ENCODE measurements around the gene LUM.

Gene LUM, protein sequence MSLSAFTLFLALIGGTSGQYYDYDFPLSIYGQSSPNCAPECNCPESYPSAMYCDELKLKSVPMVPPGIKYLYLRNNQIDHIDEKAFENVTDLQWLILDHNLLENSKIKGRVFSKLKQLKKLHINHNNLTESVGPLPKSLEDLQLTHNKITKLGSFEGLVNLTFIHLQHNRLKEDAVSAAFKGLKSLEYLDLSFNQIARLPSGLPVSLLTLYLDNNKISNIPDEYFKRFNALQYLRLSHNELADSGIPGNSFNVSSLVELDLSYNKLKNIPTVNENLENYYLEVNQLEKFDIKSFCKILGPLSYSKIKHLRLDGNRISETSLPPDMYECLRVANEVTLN

DNA sequence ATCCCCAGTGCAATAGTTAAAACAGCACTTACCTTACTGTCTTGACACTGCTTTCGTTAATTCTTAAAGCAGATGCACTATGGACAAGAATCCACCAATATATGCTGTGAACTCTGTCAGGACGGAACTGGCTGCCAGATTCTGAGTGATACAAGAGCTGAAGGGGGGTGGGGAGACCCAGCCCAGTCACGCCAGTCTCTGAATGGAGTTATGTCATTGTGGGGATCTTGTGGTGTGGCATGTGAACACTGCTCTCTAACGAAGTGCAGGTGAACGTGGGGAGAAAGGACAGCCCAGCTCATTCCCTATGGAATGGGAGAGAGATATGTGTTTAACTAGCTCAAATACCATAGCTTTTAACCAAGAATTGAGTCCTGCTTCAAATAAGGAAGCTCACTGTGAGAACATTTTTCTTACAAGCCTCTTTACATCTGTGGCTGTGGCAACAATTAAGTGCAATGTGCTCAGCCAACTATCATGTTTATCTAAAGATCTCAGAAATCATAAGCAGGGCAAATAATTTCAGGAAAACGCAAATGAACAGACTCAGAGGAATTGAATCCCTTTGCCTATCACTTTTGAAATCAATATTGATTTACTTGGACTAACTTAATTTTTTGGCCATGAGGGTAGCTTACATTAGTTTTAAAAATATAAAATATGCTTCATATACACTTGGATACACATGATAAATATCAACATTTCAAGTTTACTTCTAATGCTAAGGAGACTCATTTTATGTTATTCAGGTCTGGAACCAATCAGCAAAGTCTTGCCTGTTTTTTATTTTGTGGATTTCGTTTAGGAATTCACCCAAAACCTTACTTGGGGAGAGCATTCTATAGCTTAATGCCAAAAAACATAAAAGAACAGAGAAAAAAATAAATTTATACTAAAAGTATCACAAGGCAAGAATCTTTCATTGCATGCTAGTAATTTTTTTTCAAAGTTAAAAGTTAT is at the start of gene LUM:
LUM (minus strand) TSS at position 129 of the 960 bp plus-strand sequence. CDS start 2,515 bp downstream, outside the sequence.
- no peak for DNase-seq

GRCh38 chr12:91161009-91161408 is 49.7 kb upstream of the LUM start:
- DNase-seq, result no peak

GRCh38 chr12:91155990-91156389 is 44.7 kb upstream of the LUM start:
- no peak for DNase-seq

- no peak for DNase-seq
Observed at GRCh38 chr12:91154131-91154530, 42.8 kb upstream of the LUM start.

DNA sequence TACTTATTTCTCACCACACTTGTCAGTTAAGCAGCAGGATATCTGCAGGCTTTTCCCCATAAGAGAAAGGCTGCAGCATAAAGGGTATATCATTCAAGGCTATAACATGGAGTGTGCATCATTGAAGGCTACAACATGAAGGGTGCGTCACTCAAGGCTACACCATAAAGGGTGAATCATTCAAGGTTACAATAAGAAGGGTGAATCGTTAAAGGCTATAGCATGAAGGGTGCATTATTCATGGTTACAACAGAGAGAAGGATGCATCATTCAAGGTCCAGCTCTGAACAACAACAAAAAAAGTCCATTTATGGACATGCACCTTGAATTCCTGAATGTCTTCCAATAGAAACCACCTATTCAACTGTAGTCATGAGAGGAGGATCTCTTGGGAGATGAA is 32.8 kb upstream of the LUM start:
- DNase-seq, result no peak

GRCh38 chr12:91143206-91143605 is 31.9 kb upstream of the LUM start:
- DNase-seq, result no peak

DNA sequence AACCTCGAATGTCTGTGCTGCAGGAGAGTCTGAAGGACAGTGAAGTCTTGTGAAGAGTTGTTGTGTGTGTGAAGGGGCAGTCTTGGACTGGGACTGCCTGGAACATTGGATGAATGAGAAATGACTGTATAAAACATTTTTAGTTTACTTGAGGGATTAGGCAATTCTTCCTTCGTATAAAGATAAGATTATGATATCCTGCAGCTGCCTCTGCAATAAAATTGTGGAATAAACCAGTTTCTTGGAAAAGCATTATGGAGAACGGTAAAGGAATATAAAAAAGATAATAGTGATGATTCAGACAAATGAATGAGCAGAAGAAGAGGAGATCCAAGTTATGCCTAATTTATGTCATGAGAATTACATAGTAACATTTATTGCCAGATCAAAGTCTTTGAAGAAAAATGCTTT is 30.9 kb upstream of the LUM start:
- no peak for DNase-seq

- no peak for DNase-seq
Observed at GRCh38 chr12:91140026-91140931, 29.0 kb upstream of the LUM start.

DNA sequence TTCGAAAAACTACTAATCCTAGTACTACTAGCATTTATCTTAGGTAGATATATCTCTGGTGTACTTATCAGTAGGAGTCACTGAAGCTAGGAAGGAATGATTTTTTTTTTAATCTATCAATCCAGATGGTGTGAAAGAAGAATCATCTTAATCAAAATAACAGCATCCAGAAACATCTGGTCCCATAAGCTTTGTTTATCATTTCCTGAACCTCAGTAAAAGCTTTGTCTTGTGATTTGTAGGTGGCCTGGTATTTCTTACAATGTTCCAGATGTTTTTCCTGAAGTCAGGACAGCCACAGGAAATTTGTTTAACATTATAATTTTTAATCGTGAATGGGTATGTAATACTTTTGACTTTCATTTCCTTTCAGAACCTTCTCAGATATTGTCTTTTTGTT is 28.0 kb upstream of the LUM start:
- no peak for DNase-seq

DNA sequence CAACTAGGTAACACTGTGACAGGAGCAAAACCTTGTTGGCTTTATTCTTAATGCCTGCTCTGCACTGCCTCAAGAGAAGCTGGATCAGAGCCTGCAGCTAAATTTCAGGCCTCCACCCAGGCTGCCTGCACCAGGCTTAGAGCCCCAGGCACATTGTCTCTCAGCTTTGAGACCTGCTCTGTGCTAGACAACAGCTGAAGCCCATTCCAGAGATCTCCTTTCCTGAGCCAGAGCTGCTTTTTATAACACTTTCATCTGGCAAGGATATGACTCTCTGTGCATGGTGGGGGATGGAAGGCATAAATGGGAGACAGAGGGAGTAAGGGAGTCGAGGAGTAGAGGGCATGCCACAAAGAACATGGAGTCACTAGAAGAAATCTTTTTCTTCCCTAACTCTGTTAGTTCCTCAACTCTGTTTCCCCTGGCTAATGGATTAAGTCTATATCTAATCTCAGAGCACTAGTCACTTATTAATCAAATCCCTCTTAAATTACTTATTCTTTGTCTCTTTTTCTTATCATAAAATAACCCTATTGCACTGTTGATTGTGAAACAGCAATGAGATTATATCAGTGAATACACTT is 27.1 kb upstream of the LUM start:
- DNase-seq, result no peak

DNA sequence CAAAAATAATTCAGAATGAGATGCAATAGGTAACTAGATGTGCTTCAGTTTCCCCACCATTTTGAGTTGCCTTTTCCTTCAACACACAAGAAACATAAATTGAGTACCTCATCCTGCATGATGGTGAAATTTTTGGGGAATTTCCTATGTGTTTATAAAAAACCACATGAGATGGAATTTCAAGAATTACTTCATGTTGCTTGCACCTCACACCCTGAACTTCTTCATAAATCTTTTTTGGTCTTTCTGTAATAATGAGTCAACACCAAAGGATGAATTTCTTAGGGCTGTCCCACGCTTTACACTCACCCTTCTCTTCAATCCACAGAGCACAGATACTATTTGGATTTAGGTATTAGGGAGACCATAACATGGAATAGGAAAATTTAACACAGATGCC is 22.6 kb upstream of the LUM start:
- no peak for DNase-seq

- no peak for DNase-seq
Observed at GRCh38 chr12:91129662-91130362, 18.5 kb upstream of the LUM start.

GRCh38 chr12:91127751-91128150 is 16.5 kb upstream of the LUM start:
- no peak for DNase-seq

- no peak for DNase-seq
Observed at GRCh38 chr12:91127306-91127705, 16.0 kb upstream of the LUM start.

DNA sequence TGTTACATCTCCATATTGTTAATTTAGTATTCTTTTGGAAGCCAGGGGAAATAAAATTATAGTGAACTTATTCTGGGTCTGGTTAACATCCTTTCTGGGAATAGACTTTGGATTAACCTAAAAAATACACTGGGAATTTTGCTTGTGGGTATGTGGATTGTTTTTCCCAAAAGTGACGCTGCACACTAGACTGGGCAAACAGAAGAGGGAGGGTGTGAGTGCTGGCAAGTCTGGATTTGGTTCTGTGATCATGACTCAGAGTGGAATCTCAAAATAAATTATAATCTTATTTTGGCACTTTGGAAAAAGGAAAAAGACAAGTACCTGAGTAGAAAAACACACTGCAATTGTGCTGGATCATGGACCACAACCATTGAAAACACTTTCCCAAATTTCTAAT is 15.2 kb upstream of the LUM start:
- no peak for DNase-seq

GRCh38 chr12:91123236-91123916 is 12.1 kb upstream of the LUM start:
- no peak for DNase-seq

DNA sequence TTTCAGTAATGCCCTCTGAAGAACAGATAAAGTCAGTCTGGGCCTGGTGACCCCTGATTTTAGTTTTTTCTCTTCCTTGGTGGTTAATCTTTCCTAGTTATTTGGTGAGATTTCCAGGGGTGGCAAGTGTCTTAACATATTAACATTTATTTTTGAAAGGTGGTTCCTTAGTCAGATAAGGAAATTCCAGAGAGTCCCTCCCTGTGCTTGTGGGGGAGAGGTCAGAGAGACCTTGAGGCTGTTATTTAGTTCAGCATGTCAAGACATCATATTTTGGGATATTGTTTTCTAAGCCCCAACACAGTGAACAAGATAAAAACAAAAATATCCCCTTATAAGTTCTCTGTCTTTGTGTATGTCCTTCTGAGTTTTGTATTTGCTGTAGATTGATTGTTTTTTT is 9.5 kb upstream of the LUM start:
- no peak for DNase-seq

GRCh38 chr12:91119089-91119488 is 7.8 kb upstream of the LUM start:
- DNase-seq, result no peak

- no peak for DNase-seq
Observed at GRCh38 chr12:91113621-91114020, 2.3 kb upstream of the LUM start.

DNA sequence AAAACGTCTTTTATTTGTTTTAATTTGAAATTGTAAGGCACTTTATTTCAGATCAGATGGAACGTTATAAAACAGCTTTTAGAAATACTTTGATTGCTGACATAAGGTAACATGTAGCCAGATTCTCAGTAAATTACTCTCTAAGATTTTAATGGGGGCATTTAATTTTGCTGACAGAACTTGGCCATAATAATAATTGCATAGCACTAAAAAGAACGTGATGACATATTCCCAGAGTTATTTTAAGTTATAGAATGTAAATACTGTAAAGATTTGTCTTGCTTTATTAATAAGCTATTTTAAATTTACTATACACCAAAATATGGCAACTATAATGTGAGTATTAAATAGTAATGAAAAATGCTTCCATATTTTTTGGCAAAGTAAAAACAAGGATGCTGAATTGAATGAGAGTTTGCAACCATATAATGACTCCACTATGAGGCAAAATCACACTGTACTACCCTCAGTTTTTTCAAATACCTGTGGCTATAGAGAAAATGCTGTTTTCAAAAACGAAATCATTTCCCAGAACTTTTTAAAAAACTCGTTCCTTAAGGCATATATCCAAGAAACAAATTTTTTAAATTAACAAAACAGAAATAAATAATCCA is 876 bp downstream of the LUM start:
- DNase-seq, result no peak

Measured in activated CD4-positive, alpha-beta T cell treated with anti-CD3 and anti-CD28 coated beads for 48 hours (primary cell).